Measurements from ENCODE around the gene ADAMTSL2.

Gene ADAMTSL2

GRCh38 chr9:133619791-133620190 lies 85.3 kb downstream of the ADAMTSL2 start:
- no peak for TF ChIP-seq CTCF (IDR thresholded peaks at IDR 0.05)

- TF ChIP-seq CTCF (IDR thresholded peaks at IDR 0.05), result no peak
These were observed 87.3 kb downstream of the ADAMTSL2 start for GRCh38 chr9:133621725-133622267.

- no peak for TF ChIP-seq CTCF (IDR thresholded peaks at IDR 0.05)
These were observed 88.1 kb downstream of the ADAMTSL2 start for GRCh38 chr9:133622555-133622954.
